ENCODE measurements around the gene CLEC1A.

DNA sequence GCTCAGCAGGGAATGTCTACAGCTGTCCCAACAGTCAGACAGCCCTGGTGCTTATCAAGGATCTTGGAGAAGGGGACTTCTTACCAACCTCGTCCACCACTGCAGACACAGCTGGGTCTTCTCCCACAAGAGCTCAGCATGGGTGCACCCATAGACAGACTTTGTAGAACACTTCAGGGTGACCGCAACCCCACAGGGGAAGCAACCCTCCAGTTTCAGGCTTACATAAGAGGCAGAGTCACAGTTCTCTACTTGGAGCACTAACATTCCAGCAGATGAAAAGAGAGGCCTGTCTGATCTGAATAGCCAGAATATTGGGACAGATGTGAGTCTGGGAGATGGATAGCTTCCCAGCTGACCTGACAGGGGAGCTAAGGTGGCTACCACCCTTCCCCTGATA lies 3.5 kb upstream of the CLEC1A start:
- TF ChIP-seq, protein P1, sequence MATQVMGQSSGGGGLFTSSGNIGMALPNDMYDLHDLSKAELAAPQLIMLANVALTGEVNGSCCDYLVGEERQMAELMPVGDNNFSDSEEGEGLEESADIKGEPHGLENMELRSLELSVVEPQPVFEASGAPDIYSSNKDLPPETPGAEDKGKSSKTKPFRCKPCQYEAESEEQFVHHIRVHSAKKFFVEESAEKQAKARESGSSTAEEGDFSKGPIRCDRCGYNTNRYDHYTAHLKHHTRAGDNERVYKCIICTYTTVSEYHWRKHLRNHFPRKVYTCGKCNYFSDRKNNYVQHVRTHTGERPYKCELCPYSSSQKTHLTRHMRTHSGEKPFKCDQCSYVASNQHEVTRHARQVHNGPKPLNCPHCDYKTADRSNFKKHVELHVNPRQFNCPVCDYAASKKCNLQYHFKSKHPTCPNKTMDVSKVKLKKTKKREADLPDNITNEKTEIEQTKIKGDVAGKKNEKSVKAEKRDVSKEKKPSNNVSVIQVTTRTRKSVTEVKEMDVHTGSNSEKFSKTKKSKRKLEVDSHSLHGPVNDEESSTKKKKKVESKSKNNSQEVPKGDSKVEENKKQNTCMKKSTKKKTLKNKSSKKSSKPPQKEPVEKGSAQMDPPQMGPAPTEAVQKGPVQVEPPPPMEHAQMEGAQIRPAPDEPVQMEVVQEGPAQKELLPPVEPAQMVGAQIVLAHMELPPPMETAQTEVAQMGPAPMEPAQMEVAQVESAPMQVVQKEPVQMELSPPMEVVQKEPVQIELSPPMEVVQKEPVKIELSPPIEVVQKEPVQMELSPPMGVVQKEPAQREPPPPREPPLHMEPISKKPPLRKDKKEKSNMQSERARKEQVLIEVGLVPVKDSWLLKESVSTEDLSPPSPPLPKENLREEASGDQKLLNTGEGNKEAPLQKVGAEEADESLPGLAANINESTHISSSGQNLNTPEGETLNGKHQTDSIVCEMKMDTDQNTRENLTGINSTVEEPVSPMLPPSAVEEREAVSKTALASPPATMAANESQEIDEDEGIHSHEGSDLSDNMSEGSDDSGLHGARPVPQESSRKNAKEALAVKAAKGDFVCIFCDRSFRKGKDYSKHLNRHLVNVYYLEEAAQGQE (IDR thresholded peaks at IDR 0.05; ENCODE audit: insufficient read depth in 1 of 2, low read depth in 2 of 2, low read length in 1 of 2), result no peak
- TF ChIP-seq, protein P2, sequence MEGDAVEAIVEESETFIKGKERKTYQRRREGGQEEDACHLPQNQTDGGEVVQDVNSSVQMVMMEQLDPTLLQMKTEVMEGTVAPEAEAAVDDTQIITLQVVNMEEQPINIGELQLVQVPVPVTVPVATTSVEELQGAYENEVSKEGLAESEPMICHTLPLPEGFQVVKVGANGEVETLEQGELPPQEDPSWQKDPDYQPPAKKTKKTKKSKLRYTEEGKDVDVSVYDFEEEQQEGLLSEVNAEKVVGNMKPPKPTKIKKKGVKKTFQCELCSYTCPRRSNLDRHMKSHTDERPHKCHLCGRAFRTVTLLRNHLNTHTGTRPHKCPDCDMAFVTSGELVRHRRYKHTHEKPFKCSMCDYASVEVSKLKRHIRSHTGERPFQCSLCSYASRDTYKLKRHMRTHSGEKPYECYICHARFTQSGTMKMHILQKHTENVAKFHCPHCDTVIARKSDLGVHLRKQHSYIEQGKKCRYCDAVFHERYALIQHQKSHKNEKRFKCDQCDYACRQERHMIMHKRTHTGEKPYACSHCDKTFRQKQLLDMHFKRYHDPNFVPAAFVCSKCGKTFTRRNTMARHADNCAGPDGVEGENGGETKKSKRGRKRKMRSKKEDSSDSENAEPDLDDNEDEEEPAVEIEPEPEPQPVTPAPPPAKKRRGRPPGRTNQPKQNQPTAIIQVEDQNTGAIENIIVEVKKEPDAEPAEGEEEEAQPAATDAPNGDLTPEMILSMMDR (IDR thresholded peaks at IDR 0.05), result no peak
- TF ChIP-seq POLR2AphosphoS5 (IDR thresholded peaks at IDR 0.05; ENCODE audit: low read depth, low read length), result no peak
- no peak for TF ChIP-seq TCF7L2 (IDR thresholded peaks at IDR 0.05; ENCODE audit: low read depth, low read length)
- no peak for TF ChIP-seq SIN3A (IDR thresholded peaks at IDR 0.05; ENCODE audit: borderline replicate concordance, insufficient read depth, low read depth, low read length)
